ENCODE data around the gene MBTPS1. TPM values are rescaled to one million over a fixed set of nuclear protein-coding genes. Genes with fewer than 3 reads are reported as not detected.

Gene MBTPS1
- total RNA-seq, 4 donors from 2014 or later, result 70.0 to 116 (median 86.5) TPM

- no peak overlapping the region for H3K27ac ChIP-seq
- H3K4me3 ChIP-seq, result no peak overlapping the region
- peaks cover 96% of the 10 kb centered on the region for H3K36me3 ChIP-seq
- WGBS, result 45% methylated on average over 12 of the region's 12 CpGs
- TF ChIP-seq POLR2AphosphoS5 (IDR thresholded peaks at IDR 0.05) (no peak), CTCF (IDR thresholded peaks at IDR 0.05) (peak; percentile 38 to 69), EP300 (IDR thresholded peaks at IDR 0.05) (no peak), POLR2A (IDR thresholded peaks at IDR 0.05) (no peak)
- H3K27me3 ChIP-seq, result no peaks in the 10 kb centered on the region
- H3K4me1 ChIP-seq, result no peaks in the 10 kb centered on the region
- H3K9me3 ChIP-seq, result no peaks in the 10 kb centered on the region
- DNase-seq (ENCODE audit: low spot score in 2 of 2), result no peak
Observed at GRCh38 chr16:84065536-84066132, 51.1 kb downstream of the MBTPS1 start.

- Histone ChIP-seq H3K9me3 (no peaks in the 10 kb centered on the region), H3K4me1 (no peaks in the 10 kb centered on the region), H3K36me3 (peaks cover 93% of the 10 kb centered on the region), H3K27me3 (no peaks in the 10 kb centered on the region), H3K4me3 (no peak overlapping the region), H3K27ac (no peak overlapping the region)
- DNase-seq (ENCODE audit: low spot score in 2 of 2), result no peak
- 91% methylated on average over 4 of the region's 4 CpGs for WGBS
- no peak for TF ChIP-seq CTCF (IDR thresholded peaks at IDR 0.05)
- TF ChIP-seq POLR2A (IDR thresholded peaks at IDR 0.05), result no peak
- no peak for TF ChIP-seq EP300 (IDR thresholded peaks at IDR 0.05)
- TF ChIP-seq POLR2AphosphoS5 (IDR thresholded peaks at IDR 0.05), result no peak
Observed at GRCh38 chr16:84063980-84064379, 52.8 kb downstream of the MBTPS1 start.

GRCh38 chr16:84062734-84063640 lies 53.8 kb downstream of the MBTPS1 start:
- Histone ChIP-seq H3K27ac (no peak overlapping the region), H3K9me3 (no peaks in the 10 kb centered on the region), H3K27me3 (no peaks in the 10 kb centered on the region), H3K4me1 (no peaks in the 10 kb centered on the region), H3K36me3 (peaks cover 93% of the 10 kb centered on the region), H3K4me3 (no peak overlapping the region)
- peak in 1 of 2 donors; percentile 82 for DNase-seq (ENCODE audit: low spot score in 2 of 2)
- TF ChIP-seq EP300 (IDR thresholded peaks at IDR 0.05) (no peak), POLR2AphosphoS5 (IDR thresholded peaks at IDR 0.05) (peak in 1 of 3 donors; percentile 45), CTCF (IDR thresholded peaks at IDR 0.05) (peak; percentile 67 to 81)
- 56% methylated on average over 25 of the region's 25 CpGs for WGBS

- Histone ChIP-seq H3K9me3 (no peaks in the 10 kb centered on the region), H3K27me3 (no peaks in the 10 kb centered on the region), H3K4me1 (no peaks in the 10 kb centered on the region), H3K4me3 (no peak overlapping the region), H3K36me3 (peaks cover 95% of the 10 kb centered on the region), H3K27ac (no peak overlapping the region)
- WGBS, result 85% methylated on average over 7 of the region's 7 CpGs
- no peak for TF ChIP-seq EP300 (IDR thresholded peaks at IDR 0.05)
- TF ChIP-seq CTCF (IDR thresholded peaks at IDR 0.05), result no peak
- no peak for TF ChIP-seq POLR2AphosphoS5 (IDR thresholded peaks at IDR 0.05)
- no peak for TF ChIP-seq POLR2A (IDR thresholded peaks at IDR 0.05)
- no peak for DNase-seq (ENCODE audit: low spot score in 2 of 2)
Observed at GRCh38 chr16:84061236-84061819, 55.4 kb downstream of the MBTPS1 start.

Measured in suprapubic skin (tissue), 4 donors.